WTC11 (cell line): ENCODE data around the gene GCSAM. TPM values are rescaled to one million over a fixed set of nuclear protein-coding genes. Genes with fewer than 3 reads are reported as not detected.

ENCODE experiments used
- ATAC-seq: fragments of 200-7000 bp; cut with Tn5 transposase; 2 replicates; pipeline ENCODE4 v1.10.0; 2021; ENCODE audit warnings: mild to moderate bottlenecking, moderate library complexity
- CTCF ChIA-PET: fragments of 300-600 bp; sonication (Branson Sonifier 250); formaldehyde crosslinking; loops from one replicate; lab custom pipeline; 2021; ENCODE audit warnings: antibody characterized with exemption; lab: Charles Lee
- POLR2A ChIA-PET: fragments of 350-600 bp; sonication (Branson Sonifier 250); formaldehyde crosslinking; loops from one replicate; lab custom pipeline; 2021; ENCODE audit warnings: antibody characterized with exemption; lab: Charles Lee
- DNase-seq: peaks from one replicate; pipeline ENCODE4 v3.0.0; 2021; ENCODE audit warnings: low spot score
- H3K27ac Mint-ChIP-seq: 2 replicates; pipeline ENCODE4 v1.8.0; 2021; ENCODE audit warnings: mixed read lengths
- H3K27me3 Mint-ChIP-seq: 2 replicates; pipeline ENCODE4 v1.8.0; 2021; ENCODE audit warnings: low read depth, mild to moderate bottlenecking, moderate library complexity, mixed read lengths
- H3K36me3 Mint-ChIP-seq: 2 replicates; pipeline ENCODE4 v1.8.0; 2021; ENCODE audit warnings: mixed read lengths
- H3K4me1 Mint-ChIP-seq: 2 replicates; pipeline ENCODE4 v1.8.0; 2022; ENCODE audit warnings: mixed read lengths
- H3K4me3 Mint-ChIP-seq: 2 replicates; pipeline ENCODE4 v1.8.0; 2021; ENCODE audit warnings: mild to moderate bottlenecking, moderate library complexity, mixed read lengths
- H3K9me3 Mint-ChIP-seq: 2 replicates; pipeline ENCODE4 v1.8.0; 2021; ENCODE audit warnings: mixed read lengths
- ARID4B ChIP-seq: sonication (generic); formaldehyde crosslinking; IDR thresholded peaks from 2 replicates; pipeline ENCODE4 v1.8.0; 2023; ENCODE audit warnings: missing genetic modification reagents, mild to moderate bottlenecking, borderline replicate concordance
- CREM ChIP-seq: sonication (generic); formaldehyde crosslinking; IDR thresholded peaks from 2 replicates; pipeline ENCODE4 v1.8.1; 2022; ENCODE audit warnings: mild to moderate bottlenecking, missing genetic modification reagents, moderate library complexity
- ETV6 ChIP-seq: sonication (generic); formaldehyde crosslinking; IDR thresholded peaks from 2 replicates; pipeline ENCODE4 v1.8.1; 2022; ENCODE audit warnings: mild to moderate bottlenecking, missing genetic modification reagents
- JAZF1 ChIP-seq: fragments of 250-450 bp; sonication (Bioruptor Pico); IDR thresholded peaks from 2 replicates; pipeline ENCODE4 v1.9.0; 2021; ENCODE audit warnings: moderate library complexity, mild to moderate bottlenecking, inconsistent platforms
- MYBL2 ChIP-seq: sonication (generic); formaldehyde crosslinking; IDR thresholded peaks from 2 replicates; pipeline ENCODE4 v1.8.1; 2023; ENCODE audit warnings: mild to moderate bottlenecking, moderate library complexity, missing genetic modification reagents
- SOX15 ChIP-seq: fragments of 250-450 bp; sonication (Bioruptor Pico); IDR thresholded peaks from 2 replicates; pipeline ENCODE4 v1.9.0; 2021; ENCODE audit warnings: mild to moderate bottlenecking
- TEAD1 ChIP-seq: sonication (generic); formaldehyde crosslinking; IDR thresholded peaks from 2 replicates; pipeline ENCODE4 v1.8.0; 2022; ENCODE audit warnings: mild to moderate bottlenecking, missing genetic modification reagents
- ZNF423 ChIP-seq: fragments of 250-450 bp; sonication (Bioruptor Pico); IDR thresholded peaks from 2 replicates; pipeline ENCODE4 v2.1.2; 2022; ENCODE audit warnings: mild to moderate bottlenecking, moderate library complexity
- ZSCAN18 ChIP-seq: fragments of 250-450 bp; sonication (Bioruptor Pico); IDR thresholded peaks from 2 replicates; pipeline ENCODE4 v2.1.2; 2022; ENCODE audit warnings: mild to moderate bottlenecking, moderate library complexity
- total RNA-seq: library from RNA; stranded (reverse); gene quantifications from 3 replicates; pipeline ENCODE4 v1.2.3, GENCODE V29; 2021
- TF ChIP-seq, protein P1 (sequence below): fragments of 250-450 bp; sonication (Bioruptor Pico); IDR thresholded peaks from 2 replicates; pipeline ENCODE4 v1.9.0; 2021; ENCODE audit warnings: mild to moderate bottlenecking
- TF ChIP-seq, protein P2 (sequence below): sonication (generic); formaldehyde crosslinking; IDR thresholded peaks from 2 replicates; pipeline ENCODE4 v1.8.1; 2023; ENCODE audit warnings: mild to moderate bottlenecking, missing genetic modification reagents
- TF ChIP-seq, protein P3 (sequence below): sonication (generic); formaldehyde crosslinking; IDR thresholded peaks from 2 replicates; pipeline ENCODE4 v1.8.1; 2022; ENCODE audit warnings: low read depth, mild to moderate bottlenecking, moderate library complexity, missing genetic modification reagents, borderline replicate concordance
- TF ChIP-seq, protein P4 (sequence below): sonication (generic); formaldehyde crosslinking; IDR thresholded peaks from 2 replicates; pipeline ENCODE4 v1.8.1; 2023; ENCODE audit warnings: mild to moderate bottlenecking, missing genetic modification reagents

The GCSAM gene
- total RNA-seq, 1 experiment from 2014 or later, result 0.17 TPM

DNA sequence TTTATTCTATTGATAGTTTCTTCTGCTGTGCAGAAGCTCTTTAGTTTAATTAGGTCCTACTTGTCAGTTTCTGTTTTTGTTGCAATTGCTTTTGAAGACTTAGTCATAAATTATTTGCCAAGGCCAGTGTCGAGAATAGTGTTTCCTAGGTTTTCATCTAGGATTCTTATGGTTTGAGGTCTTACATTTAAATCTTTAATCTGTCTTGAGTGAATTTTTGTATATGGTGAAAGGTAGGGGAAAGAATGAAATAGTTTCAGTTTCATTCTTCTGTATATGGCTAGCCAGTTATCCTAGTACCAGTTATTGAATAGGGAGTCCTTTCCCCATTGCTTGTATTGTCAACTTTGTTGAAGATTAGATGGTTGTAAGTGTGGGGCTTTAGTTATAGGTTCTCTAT, 10.6 kb upstream of the GCSAM start (continued):
- TF ChIP-seq, protein P1, sequence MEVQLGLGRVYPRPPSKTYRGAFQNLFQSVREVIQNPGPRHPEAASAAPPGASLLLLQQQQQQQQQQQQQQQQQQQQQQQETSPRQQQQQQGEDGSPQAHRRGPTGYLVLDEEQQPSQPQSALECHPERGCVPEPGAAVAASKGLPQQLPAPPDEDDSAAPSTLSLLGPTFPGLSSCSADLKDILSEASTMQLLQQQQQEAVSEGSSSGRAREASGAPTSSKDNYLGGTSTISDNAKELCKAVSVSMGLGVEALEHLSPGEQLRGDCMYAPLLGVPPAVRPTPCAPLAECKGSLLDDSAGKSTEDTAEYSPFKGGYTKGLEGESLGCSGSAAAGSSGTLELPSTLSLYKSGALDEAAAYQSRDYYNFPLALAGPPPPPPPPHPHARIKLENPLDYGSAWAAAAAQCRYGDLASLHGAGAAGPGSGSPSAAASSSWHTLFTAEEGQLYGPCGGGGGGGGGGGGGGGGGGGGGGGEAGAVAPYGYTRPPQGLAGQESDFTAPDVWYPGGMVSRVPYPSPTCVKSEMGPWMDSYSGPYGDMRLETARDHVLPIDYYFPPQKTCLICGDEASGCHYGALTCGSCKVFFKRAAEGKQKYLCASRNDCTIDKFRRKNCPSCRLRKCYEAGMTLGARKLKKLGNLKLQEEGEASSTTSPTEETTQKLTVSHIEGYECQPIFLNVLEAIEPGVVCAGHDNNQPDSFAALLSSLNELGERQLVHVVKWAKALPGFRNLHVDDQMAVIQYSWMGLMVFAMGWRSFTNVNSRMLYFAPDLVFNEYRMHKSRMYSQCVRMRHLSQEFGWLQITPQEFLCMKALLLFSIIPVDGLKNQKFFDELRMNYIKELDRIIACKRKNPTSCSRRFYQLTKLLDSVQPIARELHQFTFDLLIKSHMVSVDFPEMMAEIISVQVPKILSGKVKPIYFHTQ (CRISPR knock-in tag), result no peak
- no peak for TF ChIP-seq MYBL2 (CRISPR knock-in tag)
- TF ChIP-seq TEAD1 (CRISPR knock-in tag), result no peak
- TF ChIP-seq CREM, result no peak

- Mint-ChIP-seq H3K36me3 (peaks cover 43% of the 10 kb centered on the region), H3K27ac (no peak overlapping the region), H3K9me3 (peaks cover 51% of the 10 kb centered on the region), H3K4me3 (no peak overlapping the region), H3K27me3 (no peaks in the 10 kb centered on the region)
- DNase-seq (no peak), ATAC-seq (no peak)
- TF ChIP-seq ETV6 (no peak), ARID4B (CRISPR knock-in tag) (no peak), CREM (no peak), ZNF423 (CRISPR knock-in tag) (no peak), SOX15 (CRISPR knock-in tag) (no peak), JAZF1 (CRISPR knock-in tag) (no peak), ZSCAN18 (CRISPR knock-in tag) (no peak)
- TF ChIP-seq, protein P2, sequence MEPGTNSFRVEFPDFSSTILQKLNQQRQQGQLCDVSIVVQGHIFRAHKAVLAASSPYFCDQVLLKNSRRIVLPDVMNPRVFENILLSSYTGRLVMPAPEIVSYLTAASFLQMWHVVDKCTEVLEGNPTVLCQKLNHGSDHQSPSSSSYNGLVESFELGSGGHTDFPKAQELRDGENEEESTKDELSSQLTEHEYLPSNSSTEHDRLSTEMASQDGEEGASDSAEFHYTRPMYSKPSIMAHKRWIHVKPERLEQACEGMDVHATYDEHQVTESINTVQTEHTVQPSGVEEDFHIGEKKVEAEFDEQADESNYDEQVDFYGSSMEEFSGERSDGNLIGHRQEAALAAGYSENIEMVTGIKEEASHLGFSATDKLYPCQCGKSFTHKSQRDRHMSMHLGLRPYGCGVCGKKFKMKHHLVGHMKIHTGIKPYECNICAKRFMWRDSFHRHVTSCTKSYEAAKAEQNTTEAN (CRISPR knock-in tag), result no peak
- TF ChIP-seq, protein P3, sequence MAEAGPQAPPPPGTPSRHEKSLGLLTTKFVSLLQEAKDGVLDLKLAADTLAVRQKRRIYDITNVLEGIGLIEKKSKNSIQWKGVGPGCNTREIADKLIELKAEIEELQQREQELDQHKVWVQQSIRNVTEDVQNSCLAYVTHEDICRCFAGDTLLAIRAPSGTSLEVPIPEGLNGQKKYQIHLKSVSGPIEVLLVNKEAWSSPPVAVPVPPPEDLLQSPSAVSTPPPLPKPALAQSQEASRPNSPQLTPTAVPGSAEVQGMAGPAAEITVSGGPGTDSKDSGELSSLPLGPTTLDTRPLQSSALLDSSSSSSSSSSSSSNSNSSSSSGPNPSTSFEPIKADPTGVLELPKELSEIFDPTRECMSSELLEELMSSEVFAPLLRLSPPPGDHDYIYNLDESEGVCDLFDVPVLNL (CRISPR knock-in tag), result no peak
- TF ChIP-seq, protein P4, sequence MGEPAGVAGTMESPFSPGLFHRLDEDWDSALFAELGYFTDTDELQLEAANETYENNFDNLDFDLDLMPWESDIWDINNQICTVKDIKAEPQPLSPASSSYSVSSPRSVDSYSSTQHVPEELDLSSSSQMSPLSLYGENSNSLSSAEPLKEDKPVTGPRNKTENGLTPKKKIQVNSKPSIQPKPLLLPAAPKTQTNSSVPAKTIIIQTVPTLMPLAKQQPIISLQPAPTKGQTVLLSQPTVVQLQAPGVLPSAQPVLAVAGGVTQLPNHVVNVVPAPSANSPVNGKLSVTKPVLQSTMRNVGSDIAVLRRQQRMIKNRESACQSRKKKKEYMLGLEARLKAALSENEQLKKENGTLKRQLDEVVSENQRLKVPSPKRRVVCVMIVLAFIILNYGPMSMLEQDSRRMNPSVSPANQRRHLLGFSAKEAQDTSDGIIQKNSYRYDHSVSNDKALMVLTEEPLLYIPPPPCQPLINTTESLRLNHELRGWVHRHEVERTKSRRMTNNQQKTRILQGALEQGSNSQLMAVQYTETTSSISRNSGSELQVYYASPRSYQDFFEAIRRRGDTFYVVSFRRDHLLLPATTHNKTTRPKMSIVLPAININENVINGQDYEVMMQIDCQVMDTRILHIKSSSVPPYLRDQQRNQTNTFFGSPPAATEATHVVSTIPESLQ (CRISPR knock-in tag), result no peak
- TF ChIP-seq, all 79 proteins: peak for 0
- ChIA-PET POLR2A (no interaction called here), CTCF (no interaction called here)
- H3K4me1 Mint-ChIP-seq, result peaks cover 4% of the 10 kb centered on the region
Observed at GRCh38 chr3:112143251-112143650, 10.2 kb upstream of the GCSAM start.
